Tibial nerve (tissue), 4 donors: ENCODE results near the gene SUPT3H. TPM values are rescaled to one million over a fixed set of nuclear protein-coding genes. Genes with fewer than 3 reads are reported as not detected.

Experiments used
- DNase-seq, 2 donors: peaks; one replicate each; pipeline ENCODE4 v3.0.0-alpha.2; 2019; ENCODE audit warnings: low spot score in 2 of 2
- H3K27ac ChIP-seq, 4 donors: fragments of 200-600 bp; sonication (generic) in 3 of 4; one replicate each; pipeline ENCODE4 v1.5.1; 2017 to 2019; ENCODE audit warnings: mild to moderate bottlenecking in 1 of 4
- H3K27me3 ChIP-seq, 2 donors: fragments of 200-600 bp; sonication (generic) in 1 of 2; one replicate each; pipeline versions ENCODE4 v1.5.1 to v1.6.0; 2017 to 2019
- H3K36me3 ChIP-seq, 3 donors: fragments of 200-600 bp; sonication (generic); one replicate each; pipeline ENCODE4 v1.5.1; 2018 to 2019
- H3K4me1 ChIP-seq, 4 donors: fragments of 200-600 bp; sonication (generic) in 3 of 4; one replicate each; pipeline ENCODE4 v1.5.1; 2017 to 2019
- H3K4me3 ChIP-seq, 4 donors: fragments of 200-600 bp; sonication (generic) in 3 of 4; one replicate each; pipeline ENCODE4 v1.5.1; 2017 to 2019; ENCODE audit warnings: mild to moderate bottlenecking in 1 of 4, moderate library complexity in 1 of 4
- H3K9me3 ChIP-seq, 4 donors: fragments of 200-600 bp; sonication (generic) in 3 of 4; one replicate each; pipeline ENCODE4 v1.5.1; 2017 to 2019
- EP300 ChIP-seq, 2 donors: sonication (generic); formaldehyde crosslinking; IDR thresholded peaks; one replicate each; pipeline ENCODE4 v1.6.1; 2017; ENCODE audit warnings: antibody characterized with exemption in 2 of 2, mild to moderate bottlenecking in 1 of 2
- POLR2A ChIP-seq, 2 donors: fragments of 450-650 bp; IDR thresholded peaks; one replicate each; pipeline ENCODE4 v1.6.1; 2017; ENCODE audit warnings: antibody characterized with exemption in 2 of 2, mild to moderate bottlenecking in 2 of 2, moderate library complexity in 2 of 2
- WGBS, 2 donors: methylation state at CpG; one replicate each; pipeline ENCODE4 v1.1.5; 2018; 5-methylcytosine and 5-hydroxymethylcytosine counted together
- total RNA-seq, 4 donors: library from RNA; depleted of rRNA; stranded (reverse); fragments of >200 nt; gene quantifications; one replicate each; pipeline ENCODE4 v1.1.0, GENCODE V29; 2016
- TF ChIP-seq, protein P1 (sequence below), 5 experiments: fragments of 200-600 bp in 3 of 5; fragments of 450-650 bp in 2 of 5; sonication (generic) in 3 of 5; IDR thresholded peaks; one replicate each; pipeline ENCODE4 v1.5.1; 2016 to 2019; ENCODE audit warnings: antibody characterized with exemption in 5 of 5, mild to moderate bottlenecking in 3 of 5, moderate library complexity in 2 of 5

SUPT3H gene
- total RNA-seq, 4 donors from 2014 or later: 6.6 to 16.5 (median 14.8) TPM

- 96 to 97% methylated on average over 2 of the region's 2 CpGs for WGBS, 2 donors
- no peak for DNase-seq
- TF ChIP-seq, protein P1, sequence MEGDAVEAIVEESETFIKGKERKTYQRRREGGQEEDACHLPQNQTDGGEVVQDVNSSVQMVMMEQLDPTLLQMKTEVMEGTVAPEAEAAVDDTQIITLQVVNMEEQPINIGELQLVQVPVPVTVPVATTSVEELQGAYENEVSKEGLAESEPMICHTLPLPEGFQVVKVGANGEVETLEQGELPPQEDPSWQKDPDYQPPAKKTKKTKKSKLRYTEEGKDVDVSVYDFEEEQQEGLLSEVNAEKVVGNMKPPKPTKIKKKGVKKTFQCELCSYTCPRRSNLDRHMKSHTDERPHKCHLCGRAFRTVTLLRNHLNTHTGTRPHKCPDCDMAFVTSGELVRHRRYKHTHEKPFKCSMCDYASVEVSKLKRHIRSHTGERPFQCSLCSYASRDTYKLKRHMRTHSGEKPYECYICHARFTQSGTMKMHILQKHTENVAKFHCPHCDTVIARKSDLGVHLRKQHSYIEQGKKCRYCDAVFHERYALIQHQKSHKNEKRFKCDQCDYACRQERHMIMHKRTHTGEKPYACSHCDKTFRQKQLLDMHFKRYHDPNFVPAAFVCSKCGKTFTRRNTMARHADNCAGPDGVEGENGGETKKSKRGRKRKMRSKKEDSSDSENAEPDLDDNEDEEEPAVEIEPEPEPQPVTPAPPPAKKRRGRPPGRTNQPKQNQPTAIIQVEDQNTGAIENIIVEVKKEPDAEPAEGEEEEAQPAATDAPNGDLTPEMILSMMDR (IDR thresholded peaks at IDR 0.05): no peak
- TF ChIP-seq EP300 (IDR thresholded peaks at IDR 0.05) (no peak), POLR2A (IDR thresholded peaks at IDR 0.05) (no peak)
These were observed 351.7 kb downstream of the SUPT3H start for GRCh38 chr6:45026003-45026516.

GRCh38 chr6:45024610-45025009 is 353.1 kb downstream of the SUPT3H start:
- H3K27ac ChIP-seq: no peak overlapping the region
- H3K27me3 ChIP-seq: no peaks in the 10 kb centered on the region
- peaks cover 0 to 18% (median 4%) of the 10 kb centered on the region in 4 donors for H3K9me3 ChIP-seq
- peaks cover 0 to 5% (median 0%) of the 10 kb centered on the region in 4 donors for H3K4me1 ChIP-seq
- TF ChIP-seq POLR2A (IDR thresholded peaks at IDR 0.05) (no peak), EP300 (IDR thresholded peaks at IDR 0.05) (no peak)
- TF ChIP-seq, protein P1 (IDR thresholded peaks at IDR 0.05): no peak
- DNase-seq: no peak
- H3K4me3 ChIP-seq: no peak overlapping the region
- WGBS, 2 donors: 95 to 97% methylated on average over 3 of the region's 3 CpGs
- no peaks in the 10 kb centered on the region for H3K36me3 ChIP-seq

More at GRCh38 chr6:45026003-45026516, 351.7 kb downstream of the SUPT3H start:
- no peak overlapping the region for H3K4me3 ChIP-seq
- H3K9me3 ChIP-seq: peaks cover 0 to 18% (median 4%) of the 10 kb centered on the region in 4 donors
- no peak overlapping the region for H3K27ac ChIP-seq
- peaks cover 0 to 3% (median 0%) of the 10 kb centered on the region in 4 donors for H3K4me1 ChIP-seq
- no peaks in the 10 kb centered on the region for H3K36me3 ChIP-seq
- no peaks in the 10 kb centered on the region for H3K27me3 ChIP-seq

DNA sequence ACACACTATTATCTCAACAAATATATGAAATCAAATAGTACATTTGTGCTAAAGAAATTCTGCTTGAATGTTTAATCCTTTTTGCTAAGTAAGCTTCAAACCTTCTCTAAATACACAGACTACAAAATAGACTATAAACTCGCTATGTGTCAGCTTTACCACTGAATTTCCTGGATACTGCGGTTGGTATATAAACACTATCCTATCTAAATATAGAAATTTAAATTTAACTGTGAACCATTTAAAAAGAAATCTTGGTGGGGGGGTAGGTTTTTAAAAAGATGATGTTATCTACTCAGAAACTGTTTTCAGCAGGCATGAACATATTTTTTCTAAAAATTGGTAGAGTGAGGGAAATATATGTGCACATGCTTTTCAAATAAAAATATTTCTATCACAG is 356.1 kb downstream of the SUPT3H start:
- no peak for DNase-seq
- H3K27ac ChIP-seq: no peak overlapping the region
- no peaks in the 10 kb centered on the region for H3K27me3 ChIP-seq
- WGBS, 2 donors: 59% methylated on average over 2 of the region's 2 CpGs
- H3K36me3 ChIP-seq: no peaks in the 10 kb centered on the region
- no peak overlapping the region for H3K4me3 ChIP-seq
- peaks cover 0 to 5% (median 0%) of the 10 kb centered on the region in 4 donors for H3K4me1 ChIP-seq
- TF ChIP-seq, protein P1 (IDR thresholded peaks at IDR 0.05): no peak
- no peak for TF ChIP-seq EP300 (IDR thresholded peaks at IDR 0.05)
- no peak for TF ChIP-seq POLR2A (IDR thresholded peaks at IDR 0.05)
- H3K9me3 ChIP-seq: peaks cover 0 to under 1% (median 0%) of the 10 kb centered on the region in 4 donors

DNA sequence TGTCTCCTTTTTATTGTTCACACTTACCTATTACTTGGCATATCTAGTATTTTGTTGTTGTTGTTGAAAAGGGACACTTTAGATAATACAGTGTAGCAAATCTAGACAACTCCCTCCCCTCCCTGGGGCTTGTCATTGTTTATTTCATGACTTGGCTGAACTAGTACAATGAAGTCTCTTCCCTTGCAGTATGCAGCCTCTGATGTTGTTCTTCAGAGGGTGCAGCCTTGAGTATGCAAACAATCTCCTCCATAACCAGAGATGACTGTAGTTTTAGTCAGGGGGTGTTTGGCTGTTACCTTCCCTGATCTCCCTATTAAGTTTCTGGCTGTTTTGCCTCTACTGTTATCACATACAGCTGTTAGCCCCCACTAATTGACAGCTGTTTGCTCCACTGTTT is 365.0 kb downstream of the SUPT3H start:
- no peaks in the 10 kb centered on the region for H3K4me1 ChIP-seq
- DNase-seq: no peak
- no peaks in the 10 kb centered on the region for H3K27me3 ChIP-seq
- no peak overlapping the region for H3K4me3 ChIP-seq
- TF ChIP-seq EP300 (IDR thresholded peaks at IDR 0.05) (no peak), POLR2A (IDR thresholded peaks at IDR 0.05) (no peak)
- TF ChIP-seq, protein P1 (IDR thresholded peaks at IDR 0.05): no peak
- peaks cover 0 to 46% (median 0%) of the 10 kb centered on the region in 3 donors for H3K36me3 ChIP-seq
- H3K27ac ChIP-seq: no peak overlapping the region
- H3K9me3 ChIP-seq: peaks cover 0 to 6% (median 0%) of the 10 kb centered on the region in 4 donors

DNA sequence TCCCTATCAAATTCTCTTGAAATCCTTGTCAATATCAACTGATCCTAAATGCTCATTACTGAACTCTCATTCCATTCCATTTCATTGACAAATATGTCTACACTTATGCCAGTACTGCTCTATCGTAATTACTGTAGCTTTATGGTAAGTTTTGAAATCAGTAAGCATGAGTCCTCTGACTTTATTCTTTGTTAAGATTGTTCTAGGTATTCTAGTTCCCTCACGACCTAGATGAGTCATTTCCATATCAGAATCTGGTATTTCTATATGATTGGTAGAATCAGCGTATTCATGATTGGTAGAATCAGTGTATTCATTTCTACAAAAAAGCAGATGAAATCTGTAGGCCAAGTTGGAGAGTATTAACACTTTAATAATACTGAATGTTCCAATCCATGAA is 368.2 kb downstream of the SUPT3H start:
- 90 to 95% methylated on average over 3 of the region's 3 CpGs for WGBS, 2 donors
- H3K36me3 ChIP-seq: peaks cover 0 to 38% (median 0%) of the 10 kb centered on the region in 3 donors
- no peak overlapping the region for H3K27ac ChIP-seq
- DNase-seq: no peak
- TF ChIP-seq EP300 (IDR thresholded peaks at IDR 0.05) (no peak), POLR2A (IDR thresholded peaks at IDR 0.05) (no peak)
- TF ChIP-seq, protein P1 (IDR thresholded peaks at IDR 0.05): no peak
- no peak overlapping the region for H3K4me3 ChIP-seq
- H3K9me3 ChIP-seq: peaks cover 0 to 6% (median 0%) of the 10 kb centered on the region in 4 donors
- no peaks in the 10 kb centered on the region for H3K4me1 ChIP-seq
- no peaks in the 10 kb centered on the region for H3K27me3 ChIP-seq
